Panc1 (cell line): ENCODE results near the gene MCTP1. TPM values are rescaled to one million over a fixed set of nuclear protein-coding genes. Genes with fewer than 3 reads are reported as not detected.

Experiments
- ATAC-seq: fragments of 200-7000 bp; cut with Tn5 transposase; 2 replicates; pipeline ENCODE4 v1.9.1; 2020; ENCODE audit warnings: mild to moderate bottlenecking, moderate library complexity
- BruUV-seq: library from RNA; stranded (reverse); fragments of 400-500 nt; replicated peaks from 2 replicates; lab custom pipeline; 2021; lab: Mats Ljungman, UMichigan
- CTCF ChIA-PET: fragments of 300-600 bp; sonication (Branson Sonifier 250); formaldehyde crosslinking; loops from one replicate; lab custom pipeline; 2022; ENCODE audit warnings: antibody characterized with exemption; lab: Charles Lee
- POLR2A ChIA-PET: fragments of 300-600 bp; sonication (Branson Sonifier 250); formaldehyde crosslinking; loops from one replicate; lab custom pipeline; 2022; ENCODE audit warnings: antibody characterized with exemption; lab: Charles Lee
- DNase-seq: peaks from one replicate; pipeline ENCODE4 v3.0.0-alpha.2; 2010; ENCODE audit warnings: low read depth, low spot score
- H3K27ac ChIP-seq: 2 replicates; pipeline ENCODE4 v1.5.1; 2011; ENCODE audit warnings: mild to moderate bottlenecking, low read length, inconsistent platforms
- H3K27me3 ChIP-seq: fragments of 200-500 bp; sonication (Bioruptor generic); 2 replicates; pipeline ENCODE4 v1.6.0; 2014; ENCODE audit warnings: low read length, inconsistent platforms; ENCODE audit not compliant: control insufficient read depth, insufficient read depth
- H3K36me3 ChIP-seq: fragments of 200-500 bp; sonication (Bioruptor generic); 2 replicates; pipeline ENCODE4 v1.5.1; 2014; ENCODE audit warnings: inconsistent platforms, mild to moderate bottlenecking, low read length, moderate library complexity; ENCODE audit not compliant: control insufficient read depth, insufficient read depth
- H3K4me1 ChIP-seq: 2 replicates; pipeline ENCODE4 v1.5.1; 2011; ENCODE audit warnings: inconsistent platforms, mild to moderate bottlenecking, low read length, moderate library complexity; ENCODE audit not compliant: control insufficient read depth, insufficient read depth
- H3K4me3 ChIP-seq, 2 experiments: 2 replicates each; pipeline ENCODE4 v1.5.1; 2011 to 2012; ENCODE audit warnings: low read depth in 2 of 2, low read length in 2 of 2, mild to moderate bottlenecking in 2 of 2, inconsistent platforms in 1 of 2, moderate library complexity in 1 of 2
- H3K9me3 ChIP-seq: fragments of 200-500 bp; sonication (Bioruptor generic); 2 replicates; pipeline ENCODE4 v1.5.1; 2014; ENCODE audit warnings: low read depth, mild to moderate bottlenecking, inconsistent platforms, low read length, moderate library complexity; ENCODE audit not compliant: control insufficient read depth, insufficient read depth
- POLR2AphosphoS5 ChIP-seq: IDR thresholded peaks from 2 replicates; pipeline ENCODE4 v1.6.1; 2012; ENCODE audit warnings: mild to moderate bottlenecking, low read depth, low read length, moderate library complexity
- SIN3A ChIP-seq: IDR thresholded peaks from 2 replicates; pipeline ENCODE4 v1.6.1; 2012; ENCODE audit warnings: low read depth, mild to moderate bottlenecking, low read length, moderate library complexity, borderline replicate concordance; ENCODE audit not compliant: insufficient read depth
- TCF7L2 ChIP-seq: IDR thresholded peaks from 2 replicates; pipeline ENCODE4 v1.6.1; 2011; ENCODE audit warnings: mild to moderate bottlenecking, low read depth, low read length, inconsistent platforms
- in situ Hi-C: cut with HindIII; loops from 2 replicates; pipeline ENCODE4 v1.10.0; 2016; ENCODE audit warnings: low sequenced_read_pairs, low pct_unique_long_range_greater_than_20kb
- intact Hi-C: fragments of 100-400 bp; cut with micrococcal nuclease; formaldehyde crosslinking; loops from one replicate; pipeline ENCODE4 v1.10.0; 2022; ENCODE audit not compliant: unreplicated experiment
- total RNA-seq: library from RNA; stranded (reverse); gene quantifications from one replicate; pipeline ENCODE4 v1.2.1, GENCODE V29; 2021; ENCODE audit not compliant: unreplicated experiment
- TF ChIP-seq, protein P1 (sequence below), 2 experiments: IDR thresholded peaks; 2 replicates each; pipeline ENCODE4 v1.6.1; 2011 to 2012; ENCODE audit warnings: low read depth in 2 of 2, control low read depth in 1 of 2, low read length in 1 of 2, mild to moderate bottlenecking in 1 of 2, moderate library complexity in 1 of 2; ENCODE audit not compliant: insufficient read depth in 1 of 2
- TF ChIP-seq, protein P2 (sequence below): fragments of 450-650 bp; IDR thresholded peaks from 2 replicates; pipeline ENCODE4 v1.5.1; 2017; ENCODE audit warnings: mild to moderate bottlenecking

The MCTP1 gene
- total RNA-seq, 1 experiment from 2014 or later = 39.8 TPM

DNA sequence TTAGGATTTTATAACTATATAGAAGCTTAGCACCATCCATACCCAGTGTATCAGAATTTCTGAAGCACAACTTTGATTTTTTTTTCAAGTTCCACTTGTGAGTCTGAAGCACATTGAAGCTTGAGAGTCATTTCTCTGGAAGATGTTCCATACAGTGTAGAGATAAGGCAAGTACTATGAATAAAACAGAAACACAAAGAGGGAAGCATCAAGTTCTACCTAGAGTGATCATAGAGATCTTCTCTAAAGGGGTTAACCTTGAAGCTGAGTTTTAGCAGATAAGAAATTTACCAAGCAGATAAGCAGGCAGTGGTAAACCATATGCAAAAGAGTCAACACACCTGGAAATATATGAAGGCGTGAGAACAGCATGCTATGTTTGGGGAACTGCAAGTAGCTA, 125.3 kb downstream of the MCTP1 start:
- CTCF ChIA-PET = no interaction called here
- intact Hi-C loops = no loop called here

DNA sequence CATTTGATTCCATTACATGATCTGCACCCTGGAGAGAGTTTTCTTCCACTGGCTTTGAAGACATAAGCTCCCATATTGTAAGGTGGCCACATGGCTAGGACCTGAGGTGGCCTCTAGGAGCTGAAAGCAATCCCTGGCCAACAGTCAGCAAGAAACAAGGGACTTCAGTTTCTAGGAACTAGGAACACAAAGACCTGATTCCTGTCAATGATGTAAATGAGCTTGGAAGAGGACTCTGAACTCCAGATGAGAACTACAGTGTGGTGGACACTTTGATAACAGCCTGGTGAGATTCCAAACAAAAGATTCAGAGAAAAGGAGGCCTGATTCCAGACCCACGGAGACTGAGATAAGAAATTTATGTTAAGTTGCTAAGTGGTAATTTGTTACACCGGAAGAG, 129.0 kb downstream of the MCTP1 start:
- in situ Hi-C loops = no loop called here
- no peak overlapping the region for H3K4me3 ChIP-seq
- intact Hi-C loops = no loop called here
- ChIA-PET POLR2A (no interaction called here), CTCF (no interaction called here)
- TF ChIP-seq, protein P1, sequence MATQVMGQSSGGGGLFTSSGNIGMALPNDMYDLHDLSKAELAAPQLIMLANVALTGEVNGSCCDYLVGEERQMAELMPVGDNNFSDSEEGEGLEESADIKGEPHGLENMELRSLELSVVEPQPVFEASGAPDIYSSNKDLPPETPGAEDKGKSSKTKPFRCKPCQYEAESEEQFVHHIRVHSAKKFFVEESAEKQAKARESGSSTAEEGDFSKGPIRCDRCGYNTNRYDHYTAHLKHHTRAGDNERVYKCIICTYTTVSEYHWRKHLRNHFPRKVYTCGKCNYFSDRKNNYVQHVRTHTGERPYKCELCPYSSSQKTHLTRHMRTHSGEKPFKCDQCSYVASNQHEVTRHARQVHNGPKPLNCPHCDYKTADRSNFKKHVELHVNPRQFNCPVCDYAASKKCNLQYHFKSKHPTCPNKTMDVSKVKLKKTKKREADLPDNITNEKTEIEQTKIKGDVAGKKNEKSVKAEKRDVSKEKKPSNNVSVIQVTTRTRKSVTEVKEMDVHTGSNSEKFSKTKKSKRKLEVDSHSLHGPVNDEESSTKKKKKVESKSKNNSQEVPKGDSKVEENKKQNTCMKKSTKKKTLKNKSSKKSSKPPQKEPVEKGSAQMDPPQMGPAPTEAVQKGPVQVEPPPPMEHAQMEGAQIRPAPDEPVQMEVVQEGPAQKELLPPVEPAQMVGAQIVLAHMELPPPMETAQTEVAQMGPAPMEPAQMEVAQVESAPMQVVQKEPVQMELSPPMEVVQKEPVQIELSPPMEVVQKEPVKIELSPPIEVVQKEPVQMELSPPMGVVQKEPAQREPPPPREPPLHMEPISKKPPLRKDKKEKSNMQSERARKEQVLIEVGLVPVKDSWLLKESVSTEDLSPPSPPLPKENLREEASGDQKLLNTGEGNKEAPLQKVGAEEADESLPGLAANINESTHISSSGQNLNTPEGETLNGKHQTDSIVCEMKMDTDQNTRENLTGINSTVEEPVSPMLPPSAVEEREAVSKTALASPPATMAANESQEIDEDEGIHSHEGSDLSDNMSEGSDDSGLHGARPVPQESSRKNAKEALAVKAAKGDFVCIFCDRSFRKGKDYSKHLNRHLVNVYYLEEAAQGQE (IDR thresholded peaks at IDR 0.05; ENCODE audit: insufficient read depth in 1 of 2, low read depth in 2 of 2, low read length in 1 of 2) = no peak
- TF ChIP-seq, protein P2, sequence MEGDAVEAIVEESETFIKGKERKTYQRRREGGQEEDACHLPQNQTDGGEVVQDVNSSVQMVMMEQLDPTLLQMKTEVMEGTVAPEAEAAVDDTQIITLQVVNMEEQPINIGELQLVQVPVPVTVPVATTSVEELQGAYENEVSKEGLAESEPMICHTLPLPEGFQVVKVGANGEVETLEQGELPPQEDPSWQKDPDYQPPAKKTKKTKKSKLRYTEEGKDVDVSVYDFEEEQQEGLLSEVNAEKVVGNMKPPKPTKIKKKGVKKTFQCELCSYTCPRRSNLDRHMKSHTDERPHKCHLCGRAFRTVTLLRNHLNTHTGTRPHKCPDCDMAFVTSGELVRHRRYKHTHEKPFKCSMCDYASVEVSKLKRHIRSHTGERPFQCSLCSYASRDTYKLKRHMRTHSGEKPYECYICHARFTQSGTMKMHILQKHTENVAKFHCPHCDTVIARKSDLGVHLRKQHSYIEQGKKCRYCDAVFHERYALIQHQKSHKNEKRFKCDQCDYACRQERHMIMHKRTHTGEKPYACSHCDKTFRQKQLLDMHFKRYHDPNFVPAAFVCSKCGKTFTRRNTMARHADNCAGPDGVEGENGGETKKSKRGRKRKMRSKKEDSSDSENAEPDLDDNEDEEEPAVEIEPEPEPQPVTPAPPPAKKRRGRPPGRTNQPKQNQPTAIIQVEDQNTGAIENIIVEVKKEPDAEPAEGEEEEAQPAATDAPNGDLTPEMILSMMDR = no peak
- TF ChIP-seq TCF7L2 (no peak), POLR2AphosphoS5 (no peak), SIN3A (no peak)
- H3K36me3 ChIP-seq = no peaks in the 10 kb centered on the region
- BruUV-seq = no TSS peak
- no peaks in the 10 kb centered on the region for H3K9me3 ChIP-seq
- DNase-seq = no peak
- H3K27ac ChIP-seq = no peak overlapping the region
- no peak for ATAC-seq
- H3K27me3 ChIP-seq = no peaks in the 10 kb centered on the region
- H3K4me1 ChIP-seq = no peaks in the 10 kb centered on the region

More for the DNA sequence above, 125.3 kb downstream of the MCTP1 start:
- DNase-seq = no peak
- ATAC-seq = no peak
- POLR2A ChIA-PET = no interaction called here
- H3K27me3 ChIP-seq = no peaks in the 10 kb centered on the region
- in situ Hi-C loops = no loop called here
- BruUV-seq = no TSS peak
- no peaks in the 10 kb centered on the region for H3K4me1 ChIP-seq
- no peaks in the 10 kb centered on the region for H3K36me3 ChIP-seq
- TF ChIP-seq SIN3A (no peak), POLR2AphosphoS5 (no peak), TCF7L2 (no peak)
- TF ChIP-seq, protein P1 (IDR thresholded peaks at IDR 0.05; ENCODE audit: insufficient read depth in 1 of 2, low read depth in 2 of 2, low read length in 1 of 2) = no peak
- TF ChIP-seq, protein P2 = no peak
- no peak overlapping the region for H3K27ac ChIP-seq
- H3K4me3 ChIP-seq = no peak overlapping the region
- no peaks in the 10 kb centered on the region for H3K9me3 ChIP-seq
